Stimulated activated CD4-positive, alpha-beta T cell treated with anti-CD3 and anti-CD28 coated beads, Interleukin-1b, Interleukin-23, amount 100 ng/mL, for 48 hours (primary cell): Measurements from ENCODE around the gene TTN.
"Not testable (repeated sequence)": the region's sequence is repeated elsewhere in the genome, so short reads cannot be mapped to it uniquely, and the experiment has no call there.

Experiments
- DNase-seq: peaks from one replicate; pipeline ENCODE4 v3.0.0-alpha.2; 2020

Gene TTN

GRCh38 chr2:178732913-178733312 lies 74.3 kb downstream of the TTN start:
- no peak for DNase-seq

- DNase-seq = no peak
Observed at GRCh38 chr2:178731300-178731699, 75.9 kb downstream of the TTN start.

- no peak for DNase-seq
Observed at GRCh38 chr2:178730049-178730448, 77.2 kb downstream of the TTN start.

DNA sequence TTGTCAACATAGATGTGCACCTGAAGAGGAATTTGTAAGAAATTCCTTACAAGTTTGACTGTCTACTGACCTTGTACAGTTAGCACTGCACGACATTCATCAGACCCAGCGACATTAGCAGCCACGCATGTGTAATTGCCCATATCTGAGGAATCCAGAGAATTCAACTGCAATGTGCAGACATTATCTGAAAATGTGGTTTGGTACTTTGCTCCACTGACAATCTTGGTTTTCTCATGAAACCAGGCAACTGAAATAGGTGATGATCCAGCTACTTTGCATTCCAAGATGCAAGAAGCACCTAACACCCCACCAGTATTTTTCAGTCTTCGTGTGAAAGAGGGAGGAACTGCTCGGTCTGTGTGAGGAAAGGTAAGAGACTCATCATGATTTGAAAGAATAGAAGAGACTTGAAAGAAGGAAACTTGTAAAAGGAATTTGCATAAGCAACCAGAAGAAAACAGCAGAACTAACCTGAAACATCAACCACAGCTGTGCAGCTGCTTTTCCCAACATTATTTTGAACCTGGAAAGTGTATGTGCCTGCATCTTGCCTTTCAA lies 83.4 kb downstream of the TTN start:
- DNase-seq = no peak

DNA sequence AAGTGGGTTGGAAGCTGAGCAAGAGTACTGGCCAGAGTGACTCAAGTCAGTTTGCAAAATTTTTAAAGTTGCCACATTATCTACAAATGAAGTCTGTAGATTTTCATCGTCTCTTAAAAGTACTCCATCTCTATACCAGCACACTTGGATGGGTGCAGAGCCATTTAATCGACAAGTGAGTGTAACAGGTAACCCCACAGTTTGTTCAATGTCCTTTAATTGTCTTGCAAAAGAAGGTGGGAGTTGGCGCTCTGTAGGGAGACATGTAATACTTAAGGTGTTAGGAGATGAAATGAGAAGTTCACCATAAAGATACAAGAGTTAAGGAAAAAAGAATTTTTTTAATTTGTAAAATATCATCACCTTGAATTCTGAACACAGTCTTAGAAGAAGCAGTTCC lies 84.9 kb downstream of the TTN start:
- no peak for DNase-seq

- DNase-seq = no peak
Observed at GRCh38 chr2:178718988-178719387, 88.2 kb downstream of the TTN start.

DNA sequence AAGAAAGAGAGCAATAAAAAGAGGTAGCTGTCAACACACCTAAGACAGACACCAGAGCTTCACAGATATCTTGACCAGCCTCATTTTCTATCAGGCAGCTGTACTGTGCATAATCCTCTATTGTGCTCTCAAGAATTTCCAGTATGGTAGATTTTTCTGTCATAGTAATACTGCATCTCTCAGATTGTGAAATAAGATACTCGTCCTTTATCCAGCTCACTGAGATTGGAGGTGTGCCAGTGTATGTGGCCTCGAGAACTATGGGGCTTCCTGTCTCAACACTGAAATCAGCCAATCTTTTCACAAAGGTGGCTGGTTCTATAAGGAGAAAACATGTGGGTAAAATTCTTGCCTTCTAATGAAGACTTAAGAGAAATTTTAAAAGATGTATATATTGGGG lies 88.9 kb downstream of the TTN start:
- no peak for DNase-seq

GRCh38 chr2:178716394-178716793 lies 90.8 kb downstream of the TTN start:
- no peak for DNase-seq

DNA sequence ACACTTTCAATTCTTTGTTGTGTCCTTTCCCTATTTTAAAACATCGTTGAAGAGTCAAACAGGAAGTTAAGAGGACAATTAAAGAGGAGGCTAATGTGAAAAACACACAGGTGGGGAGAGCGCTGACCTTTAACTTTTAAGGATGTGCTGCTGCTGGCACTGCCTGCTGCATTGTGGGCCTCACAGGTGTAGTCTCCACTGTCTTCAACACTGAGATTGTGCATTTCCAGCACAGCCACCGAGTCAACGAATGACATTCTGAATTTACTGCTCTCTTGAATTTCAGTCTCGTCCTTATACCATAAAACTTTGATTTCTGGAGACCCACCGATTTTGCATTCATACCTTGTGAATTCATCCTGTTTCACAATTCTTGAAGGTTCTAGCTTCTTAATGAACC lies 91.9 kb downstream of the TTN start:
- DNase-seq = no peak

DNA sequence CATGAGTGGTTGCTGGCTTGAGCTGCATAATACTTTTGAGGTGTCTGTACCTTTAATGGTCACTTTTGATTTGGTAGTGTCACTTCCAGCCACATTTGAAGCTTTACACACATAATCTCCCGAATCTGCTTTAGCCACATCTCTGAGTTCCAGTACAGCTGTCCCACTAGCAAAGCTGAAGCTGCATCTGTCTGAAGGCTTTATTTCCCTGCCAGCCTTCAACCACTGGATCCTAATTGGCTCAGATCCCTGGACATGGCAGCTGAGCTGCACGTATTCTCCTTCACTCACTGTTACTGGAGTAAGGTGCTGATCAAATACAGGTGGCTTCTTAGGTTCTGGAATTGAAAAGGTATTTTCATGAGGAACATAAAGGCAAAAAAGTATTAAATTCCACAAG lies 99.7 kb downstream of the TTN start:
- DNase-seq = no peak

DNA sequence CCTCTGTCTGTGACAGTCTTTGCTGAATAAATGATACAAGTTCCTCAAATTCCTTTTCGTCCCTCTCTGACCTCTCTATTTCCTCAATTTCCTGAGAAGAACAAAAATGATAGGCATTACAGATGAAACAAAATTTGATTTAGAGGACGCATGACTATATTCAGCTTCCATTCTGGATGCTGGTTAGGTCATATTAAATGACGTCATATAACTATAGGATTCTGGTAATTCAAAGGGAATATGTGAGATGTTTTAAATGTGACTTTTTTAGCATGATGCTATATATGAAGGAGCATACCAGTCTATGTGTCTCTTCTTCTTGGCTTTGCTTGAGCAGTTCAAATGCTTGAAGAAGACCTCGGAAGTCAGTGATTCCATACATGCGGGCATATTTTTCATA lies 102.3 kb downstream of the TTN start:
- no peak for DNase-seq

- DNase-seq = no peak
Observed at GRCh38 chr2:178702361-178702760, 104.9 kb downstream of the TTN start.

- no peak for DNase-seq
Observed at GRCh38 chr2:178700922-178701342, 106.3 kb downstream of the TTN start.

DNA sequence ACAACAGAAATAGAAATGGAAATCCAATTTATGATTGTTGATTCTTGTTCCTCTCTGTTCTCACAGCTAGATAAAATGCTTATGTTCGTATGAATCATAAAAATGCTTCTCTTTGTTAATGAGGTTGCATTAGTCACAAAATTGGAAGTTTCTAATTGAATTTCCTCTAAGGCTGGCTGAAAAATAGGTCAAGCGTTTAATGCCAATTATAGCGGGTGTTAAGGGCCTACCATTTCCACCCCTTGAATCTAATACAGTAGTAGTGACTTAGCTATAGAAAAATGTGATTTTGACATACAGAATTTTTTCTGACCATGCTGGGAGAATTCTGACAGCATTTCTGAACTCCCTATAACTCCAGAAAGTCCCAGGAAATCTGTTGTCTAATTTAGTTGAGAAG lies 107.1 kb downstream of the TTN start:
- no peak for DNase-seq

DNA sequence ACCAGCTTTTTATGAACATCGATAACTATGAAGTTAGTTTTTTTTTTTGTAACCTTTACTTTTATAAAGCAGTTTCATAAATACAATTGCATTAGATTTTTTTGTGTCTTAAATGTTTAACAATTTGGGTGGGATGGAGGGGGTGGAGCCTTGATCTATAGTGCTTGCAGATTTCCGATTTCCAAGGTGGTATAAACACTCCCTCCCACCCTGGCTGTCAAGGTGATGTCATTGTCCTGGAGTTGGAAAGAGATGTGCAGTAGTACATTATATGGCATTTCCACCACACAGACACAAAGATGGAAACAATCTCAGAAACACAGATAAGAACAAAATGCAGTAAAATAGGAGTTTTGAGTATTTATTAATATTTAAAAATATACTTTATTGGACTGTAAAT lies 114.4 kb downstream of the TTN start:
- DNase-seq = no peak

DNA sequence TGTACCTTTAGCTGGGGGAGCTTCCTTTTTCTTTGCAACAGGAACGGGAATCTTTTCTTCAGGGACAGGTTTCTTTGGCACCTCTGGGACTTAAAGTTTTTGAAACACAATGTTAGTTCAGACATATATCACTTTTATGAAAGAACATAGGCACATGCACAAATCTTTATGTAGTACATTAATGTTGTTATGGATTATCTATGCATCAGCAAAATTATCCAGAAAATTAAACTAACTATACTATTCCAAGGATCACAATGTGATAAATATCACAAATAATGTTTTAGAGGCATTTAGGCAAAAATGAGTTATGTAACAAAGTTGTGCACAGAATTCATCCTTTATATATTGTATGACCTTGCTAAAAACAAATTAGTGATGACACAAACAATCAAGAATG lies 117.4 kb downstream of the TTN start:
- DNase-seq = no peak

- no peak for DNase-seq
Observed at GRCh38 chr2:178683877-178684276, 123.3 kb downstream of the TTN start.

DNA sequence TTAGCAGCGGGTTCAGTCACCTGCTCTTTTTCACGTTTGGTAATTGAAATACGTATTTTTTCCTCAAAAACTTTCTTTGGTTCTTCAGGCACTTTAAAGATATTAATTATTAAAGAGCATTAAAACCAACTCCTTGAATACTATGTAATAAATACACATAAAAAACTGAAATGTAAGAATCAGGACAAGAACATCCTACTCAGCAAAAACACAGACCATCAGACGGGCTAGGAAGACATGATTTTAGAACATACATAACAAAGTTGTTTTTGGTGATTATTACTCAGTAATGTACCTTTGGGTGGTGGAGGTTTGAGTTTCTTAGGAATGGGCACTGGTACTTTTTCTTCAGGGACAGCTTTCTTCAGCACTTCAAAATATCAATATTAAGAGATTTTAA lies 126.1 kb downstream of the TTN start:
- no peak for DNase-seq

GRCh38 chr2:178679891-178680290 lies 127.3 kb downstream of the TTN start:
- DNase-seq = no peak

DNA sequence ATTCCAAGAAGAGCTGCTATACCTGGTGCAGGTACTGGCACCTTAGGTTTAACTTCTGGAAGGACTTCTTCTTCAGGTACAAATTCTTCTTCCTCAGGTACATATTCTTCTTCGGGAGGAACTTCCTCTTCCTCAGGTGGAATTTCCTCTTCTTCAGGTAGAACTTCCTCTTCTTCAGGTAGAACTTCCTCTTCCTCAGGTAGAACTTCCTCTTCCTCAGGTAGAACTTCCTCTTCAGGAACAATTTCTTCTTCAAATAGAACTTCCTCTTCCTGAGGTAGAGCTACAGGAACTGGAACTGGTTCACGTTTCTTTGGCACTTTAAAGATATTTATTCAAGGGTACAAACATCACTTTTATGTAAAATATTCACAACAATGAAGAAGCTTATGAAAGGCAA lies 129.6 kb downstream of the TTN start:
- DNase-seq = no peak

- DNase-seq = no peak
Observed at GRCh38 chr2:178676046-178676445, 131.2 kb downstream of the TTN start.

DNA sequence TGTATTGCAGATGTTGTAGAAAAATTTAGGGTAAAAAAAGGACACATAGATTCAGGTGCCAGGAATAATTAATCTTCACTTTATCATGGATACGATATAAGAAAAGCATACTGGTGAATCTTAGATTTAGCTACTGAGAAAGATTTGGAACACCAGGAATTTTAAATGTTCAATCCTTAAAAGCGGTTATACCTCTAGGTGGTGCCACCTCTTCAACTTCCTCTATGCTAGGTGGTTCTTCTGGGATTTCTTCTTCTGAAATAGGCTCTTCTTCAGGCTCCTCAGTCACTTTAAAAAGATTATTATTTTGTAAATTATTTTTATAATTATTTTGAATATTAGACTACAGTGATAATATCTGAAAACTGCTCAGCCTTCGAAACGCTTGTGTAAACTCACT lies 133.1 kb downstream of the TTN start:
- DNase-seq = no peak

GRCh38 chr2:178666458-178666857 lies 140.8 kb downstream of the TTN start:
- DNase-seq = no peak

- not testable (repeated sequence) for DNase-seq
Observed at GRCh38 chr2:178658480-178658879, 148.7 kb downstream of the TTN start.

- DNase-seq = no peak
Observed at GRCh38 chr2:178650554-178650953, 156.7 kb downstream of the TTN start.

DNA sequence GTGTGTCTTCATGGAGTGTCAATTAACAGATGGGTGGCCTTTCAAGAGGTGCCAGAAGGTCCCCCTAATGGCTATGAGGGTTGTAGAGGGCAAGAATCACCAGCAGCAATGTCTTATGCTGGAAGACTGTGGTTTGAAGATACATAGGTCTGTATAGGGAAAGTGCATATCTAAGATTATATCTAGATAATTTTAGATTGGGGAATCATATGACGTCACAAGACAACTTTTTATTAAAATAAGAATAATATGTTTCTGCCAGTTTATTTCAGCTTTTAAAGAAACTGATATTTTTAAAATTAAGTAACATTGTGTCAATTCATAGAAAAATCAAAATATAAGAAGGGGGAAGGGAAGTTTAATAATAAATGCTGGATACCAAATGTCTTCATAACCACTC lies 162.3 kb downstream of the TTN start:
- no peak for DNase-seq
